Panc1 (cell line): ENCODE measurements around the gene MXRA8.

Source experiments
- CTCF ChIP-seq: fragments of 450-650 bp; IDR thresholded peaks from 2 replicates; pipeline ENCODE4 v1.5.1; 2017; ENCODE audit warnings: mild to moderate bottlenecking
- POLR2AphosphoS5 ChIP-seq: IDR thresholded peaks from 2 replicates; pipeline ENCODE4 v1.6.1; 2012; ENCODE audit warnings: mild to moderate bottlenecking, low read depth, low read length, moderate library complexity
- REST ChIP-seq, 2 experiments: IDR thresholded peaks; 2 replicates each; pipeline ENCODE4 v1.6.1; 2011 to 2012; ENCODE audit warnings: low read depth in 2 of 2, control low read depth in 1 of 2, low read length in 1 of 2, mild to moderate bottlenecking in 1 of 2, moderate library complexity in 1 of 2; ENCODE audit not compliant: insufficient read depth in 1 of 2
- SIN3A ChIP-seq: IDR thresholded peaks from 2 replicates; pipeline ENCODE4 v1.6.1; 2012; ENCODE audit warnings: low read depth, mild to moderate bottlenecking, low read length, moderate library complexity, borderline replicate concordance; ENCODE audit not compliant: insufficient read depth
- TCF7L2 ChIP-seq: IDR thresholded peaks from 2 replicates; pipeline ENCODE4 v1.6.1; 2011; ENCODE audit warnings: mild to moderate bottlenecking, low read depth, low read length, inconsistent platforms

GRCh38 chr1:1370771-1371300 is 12.5 kb upstream of the MXRA8 start:
- no peak for TF ChIP-seq REST (IDR thresholded peaks at IDR 0.05; ENCODE audit: insufficient read depth in 1 of 2, low read depth in 2 of 2, low read length in 1 of 2)
- no peak for TF ChIP-seq TCF7L2
- no peak for TF ChIP-seq CTCF
- no peak for TF ChIP-seq SIN3A
- no peak for TF ChIP-seq POLR2AphosphoS5
